Gastrocnemius medialis (tissue), 4 donors: ENCODE data around the gene CDC25C.

Source experiments
- POLR2A ChIP-seq, 2 donors: fragments of 450-650 bp; IDR thresholded peaks; one replicate each; pipeline ENCODE4 v1.6.1; 2017; ENCODE audit warnings: antibody characterized with exemption in 2 of 2, mild to moderate bottlenecking in 2 of 2, moderate library complexity in 2 of 2
- TF ChIP-seq, protein P1 (sequence below), 5 experiments: fragments of 450-650 bp in 3 of 5; fragments of 200-600 bp in 2 of 5; sonication (generic) in 2 of 5; IDR thresholded peaks in 4 of 5; conservative IDR thresholded peaks in 1 of 5; 1 replicate in 4 of 5; 2 replicates in 1 of 5; pipeline ENCODE4 v1.5.1; 2016 to 2019; ENCODE audit warnings: antibody characterized with exemption in 5 of 5, mild to moderate bottlenecking in 3 of 5, moderate library complexity in 3 of 5

DNA sequence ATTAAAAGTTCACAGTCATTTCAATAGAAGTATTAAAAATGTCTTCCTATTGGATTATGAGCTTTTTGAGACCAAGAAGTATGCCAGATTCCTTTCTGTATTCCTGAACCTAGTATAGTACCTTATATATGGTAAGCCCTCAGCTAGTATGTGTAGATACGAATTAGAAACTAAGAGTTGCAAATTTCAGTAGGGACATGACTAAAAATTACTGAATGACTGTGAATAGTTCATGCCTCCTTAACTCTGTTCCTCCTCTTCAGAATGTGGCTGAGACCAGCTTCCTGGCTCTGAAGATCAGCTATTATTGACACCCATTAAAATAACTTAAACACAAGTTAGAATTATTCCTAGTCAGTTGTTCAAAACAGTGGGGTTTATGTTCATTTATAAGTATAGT lies 40.6 kb upstream of the CDC25C start:
- TF ChIP-seq, protein P1, sequence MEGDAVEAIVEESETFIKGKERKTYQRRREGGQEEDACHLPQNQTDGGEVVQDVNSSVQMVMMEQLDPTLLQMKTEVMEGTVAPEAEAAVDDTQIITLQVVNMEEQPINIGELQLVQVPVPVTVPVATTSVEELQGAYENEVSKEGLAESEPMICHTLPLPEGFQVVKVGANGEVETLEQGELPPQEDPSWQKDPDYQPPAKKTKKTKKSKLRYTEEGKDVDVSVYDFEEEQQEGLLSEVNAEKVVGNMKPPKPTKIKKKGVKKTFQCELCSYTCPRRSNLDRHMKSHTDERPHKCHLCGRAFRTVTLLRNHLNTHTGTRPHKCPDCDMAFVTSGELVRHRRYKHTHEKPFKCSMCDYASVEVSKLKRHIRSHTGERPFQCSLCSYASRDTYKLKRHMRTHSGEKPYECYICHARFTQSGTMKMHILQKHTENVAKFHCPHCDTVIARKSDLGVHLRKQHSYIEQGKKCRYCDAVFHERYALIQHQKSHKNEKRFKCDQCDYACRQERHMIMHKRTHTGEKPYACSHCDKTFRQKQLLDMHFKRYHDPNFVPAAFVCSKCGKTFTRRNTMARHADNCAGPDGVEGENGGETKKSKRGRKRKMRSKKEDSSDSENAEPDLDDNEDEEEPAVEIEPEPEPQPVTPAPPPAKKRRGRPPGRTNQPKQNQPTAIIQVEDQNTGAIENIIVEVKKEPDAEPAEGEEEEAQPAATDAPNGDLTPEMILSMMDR (IDR thresholded peaks at IDR 0.05 in 4 of 5, conservative IDR thresholded peaks at IDR 0.05 in 1 of 5): no peak
- TF ChIP-seq POLR2A (IDR thresholded peaks at IDR 0.05): no peak
